ENCODE results near the gene GTPBP2.

- TF ChIP-seq CTCF (IDR thresholded peaks at IDR 0.05; ENCODE audit: low read length) = no peak
- TF ChIP-seq EZH2 (IDR thresholded peaks at IDR 0.05; ENCODE audit: borderline replicate concordance, low read length) = no peak
Measured at GRCh38 chr6:43674921-43675320, 45.9 kb upstream of the GTPBP2 start.

All from OCI-LY1 (cell line).